Left kidney (tissue), 2 donors: Measurements from ENCODE around the gene SMYD4. TPM values are rescaled to one million over a fixed set of nuclear protein-coding genes. Genes with fewer than 3 reads are reported as not detected.

ENCODE experiments used
- DNase-seq: peaks from one replicate; pipeline ENCODE4 v3.0.0-alpha.2; 2013
- polyA plus RNA-seq: library from polyadenylated mRNA; unstranded; fragments of 120-200 nt; gene quantifications from one replicate; pipeline ENCODE4 v1.2.1, GENCODE V29; 2013; ENCODE audit not compliant: insufficient read length

SMYD4 gene
- polyA plus RNA-seq, 1 donor = 22.3 TPM

- no peak for DNase-seq
Observed at GRCh38 chr17:1732241-1732832, 97.4 kb downstream of the SMYD4 start.

GRCh38 chr17:1731194-1731506, 98.6 kb downstream of the SMYD4 start:
- no peak for DNase-seq

- DNase-seq = no peak
Observed at GRCh38 chr17:1730326-1731193, 99.1 kb downstream of the SMYD4 start.

- DNase-seq = no peak
Observed at GRCh38 chr17:1729966-1730325, 99.8 kb downstream of the SMYD4 start.

Other genes with a start within 250 kb of the SMYD4 start
- gene SLC43A2, start 201.1 kb downstream of the SMYD4 start, polyA plus RNA-seq = 27.1 TPM
- gene SCARF1, start 184.2 kb downstream of the SMYD4 start, polyA plus RNA-seq = 6.3 TPM
- 2.8 TPM for gene RILP, start 180.0 kb downstream of the SMYD4 start, polyA plus RNA-seq
- 360 TPM for gene PRPF8, start 145.0 kb downstream of the SMYD4 start, polyA plus RNA-seq
- gene TLCD2, start 119.5 kb downstream of the SMYD4 start, polyA plus RNA-seq = 6.7 TPM
- 14.4 TPM for gene WDR81, start 105.2 kb downstream of the SMYD4 start, polyA plus RNA-seq
- gene SERPINF2, start 87.0 kb downstream of the SMYD4 start, polyA plus RNA-seq = 68.8 TPM
- gene SERPINF1, start 67.8 kb downstream of the SMYD4 start, polyA plus RNA-seq = 169 TPM
- gene RPA1, start 103 bp upstream of the SMYD4 start, polyA plus RNA-seq = 127 TPM
- gene RTN4RL1, start 195.4 kb upstream of the SMYD4 start, polyA plus RNA-seq = 1.00 TPM
- gene DPH1, start 200.3 kb upstream of the SMYD4 start, polyA plus RNA-seq = 46.5 TPM
- 10.1 TPM for gene OVCA2, start 212.1 kb upstream of the SMYD4 start, polyA plus RNA-seq
- 13.2 TPM for gene HIC1, start 225.2 kb upstream of the SMYD4 start, polyA plus RNA-seq